ENCODE data around the gene LCN2.

GRCh38 chr9:128149001-128149701, at the start of gene LCN2:
- TF ChIP-seq CTCF (conservative IDR thresholded peaks at IDR 0.05) (no peak; the same call in 1 of the 2 replicates), EZH2 (IDR thresholded peaks at IDR 0.05; ENCODE audit: low read depth) (no peak)

Measured in PC-9 (cell line).